ENCODE results near the gene SIGLEC1. TPM values are rescaled to one million over a fixed set of nuclear protein-coding genes. Genes with fewer than 3 reads are reported as not detected.

SIGLEC1 gene
- 0.08 TPM in 1 of 3 replicates, not detected in the others for total RNA-seq
- long read RNA-seq = 0 reads

- Mint-ChIP-seq H3K4me3 (ENCODE audit: unreplicated experiment) (no peak within 1 kb of the TSS), H3K36me3 (ENCODE audit: low read depth) (no peaks in the 10 kb centered on the region), H3K27ac (ENCODE audit: unreplicated experiment) (no peak within 1 kb of the TSS), H3K4me1 (ENCODE audit: low read depth) (peaks cover 6% of the 10 kb centered on the region), H3K9me3 (ENCODE audit: low read depth) (no peaks in the 10 kb centered on the region), H3K27me3 (ENCODE audit: low read depth) (no peaks in the 10 kb centered on the region)
- TF ChIP-seq CTCF (IDR thresholded peaks at IDR 0.05) = no peak
- no peak for DNase-seq (ENCODE audit: low spot score)
Measured at GRCh38 chr20:3712279-3712873, at the start of gene SIGLEC1. TSS of gene SIGLEC1 (minus strand) at chr20:3712600. CDS start at chr20:3707128, 5,472 bp downstream.

- H3K9me3 Mint-ChIP-seq (ENCODE audit: low read depth) = no peaks in the 10 kb centered on the region
- no peak for TF ChIP-seq CTCF (IDR thresholded peaks at IDR 0.05)
- H3K4me1 Mint-ChIP-seq (ENCODE audit: low read depth) = peaks cover 2% of the 10 kb centered on the region
- H3K36me3 Mint-ChIP-seq (ENCODE audit: low read depth) = peaks cover 5% of the 10 kb centered on the region
- no peak overlapping the region for H3K27ac Mint-ChIP-seq (ENCODE audit: unreplicated experiment)
- H3K4me3 Mint-ChIP-seq (ENCODE audit: unreplicated experiment) = no peak overlapping the region
- DNase-seq (ENCODE audit: low spot score) = no peak
- no peaks in the 10 kb centered on the region for H3K27me3 Mint-ChIP-seq (ENCODE audit: low read depth)
Measured at GRCh38 chr20:3760655-3761348, 48.4 kb upstream of the SIGLEC1 start.

- DNase-seq (ENCODE audit: low spot score) = no peak
- Mint-ChIP-seq H3K27ac (ENCODE audit: unreplicated experiment) (no peak overlapping the region), H3K27me3 (ENCODE audit: low read depth) (no peaks in the 10 kb centered on the region), H3K4me1 (ENCODE audit: low read depth) (peaks cover 2% of the 10 kb centered on the region), H3K9me3 (ENCODE audit: low read depth) (no peaks in the 10 kb centered on the region), H3K36me3 (ENCODE audit: low read depth) (peaks cover 5% of the 10 kb centered on the region), H3K4me3 (ENCODE audit: unreplicated experiment) (no peak overlapping the region)
- no peak for TF ChIP-seq CTCF (IDR thresholded peaks at IDR 0.05)
Measured at GRCh38 chr20:3759884-3760283, 47.5 kb upstream of the SIGLEC1 start.

GRCh38 chr20:3759316-3759823 lies 47.0 kb upstream of the SIGLEC1 start:
- DNase-seq (ENCODE audit: low spot score) = no peak
- H3K27ac Mint-ChIP-seq (ENCODE audit: unreplicated experiment) = no peak overlapping the region

More at GRCh38 chr20:3759316-3759823, 47.0 kb upstream of the SIGLEC1 start:
- H3K4me3 Mint-ChIP-seq (ENCODE audit: unreplicated experiment) = no peak overlapping the region
- no peaks in the 10 kb centered on the region for H3K9me3 Mint-ChIP-seq (ENCODE audit: low read depth)
- H3K4me1 Mint-ChIP-seq (ENCODE audit: low read depth) = peaks cover 2% of the 10 kb centered on the region
- no peak for TF ChIP-seq CTCF (IDR thresholded peaks at IDR 0.05)
- peaks cover 5% of the 10 kb centered on the region for H3K36me3 Mint-ChIP-seq (ENCODE audit: low read depth)
- H3K27me3 Mint-ChIP-seq (ENCODE audit: low read depth) = no peaks in the 10 kb centered on the region
